NCI-H524 treated with DMSO at 0.1 percent for 48 hours (cell line): ENCODE data around the gene OXLD1.
"Not testable (repeated sequence)": the region's sequence is repeated elsewhere in the genome, so short reads cannot be mapped to it uniquely, and the experiment has no call there.

Source experiments
- DNase-seq: peaks from one replicate; lab custom pipeline; 2025; lab: John Stamatoyannopoulos, UW

OXLD1 gene

DNA sequence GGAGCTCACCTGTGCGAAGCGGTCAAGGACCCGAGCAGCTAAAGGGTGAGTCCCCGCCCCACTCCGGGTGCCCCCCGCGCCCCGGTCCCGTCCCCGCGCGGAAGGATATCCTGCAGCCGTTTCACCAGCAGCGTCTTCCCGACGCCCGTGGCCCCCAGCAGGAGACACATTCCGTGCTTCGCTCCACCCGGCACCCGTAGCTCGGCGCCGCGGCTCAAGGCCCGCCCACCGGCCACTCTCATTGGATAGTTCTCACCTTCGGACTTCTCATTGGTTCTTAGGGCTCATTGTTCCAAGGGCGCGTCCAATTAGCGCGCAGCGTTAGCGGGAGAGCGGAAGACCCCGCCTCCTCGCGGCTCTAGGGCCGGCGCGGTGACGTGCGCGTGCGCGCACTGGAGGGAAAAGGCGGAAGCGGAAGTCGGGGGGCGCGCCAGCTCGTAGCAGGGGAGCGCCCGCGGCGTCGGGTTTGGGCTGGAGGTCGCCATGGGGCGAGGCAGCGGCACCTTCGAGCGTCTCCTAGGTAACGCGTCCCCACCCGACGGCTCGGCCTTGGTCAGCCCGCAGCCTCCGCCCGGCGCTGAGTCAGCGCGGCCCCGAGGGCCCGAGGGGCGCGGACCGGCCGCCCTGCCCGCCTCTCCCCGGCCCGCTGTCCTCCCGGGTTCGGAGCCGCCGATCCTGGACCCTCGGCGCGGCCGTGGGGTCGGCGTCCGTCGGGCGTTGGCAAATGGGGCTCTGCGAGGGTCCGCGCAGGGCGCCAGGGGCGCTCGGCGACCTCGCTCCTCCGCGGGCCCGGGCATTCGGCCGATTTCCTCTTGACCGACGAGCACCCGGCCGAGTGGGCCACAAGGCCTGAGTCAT is 17.4 kb upstream of the OXLD1 start, which contains the start of the genes ARL16 and HGS:
Gene ARL16 (minus strand): TSS at position 214 of the 858 bp plus-strand sequence. CDS start 44 bp downstream, at position 170.
Gene HGS (plus strand): TSS at position 428 of the 858 bp plus-strand sequence. CDS start 56 bp downstream, at position 484.
- DNase-seq, result peak; percentile 99

DNA sequence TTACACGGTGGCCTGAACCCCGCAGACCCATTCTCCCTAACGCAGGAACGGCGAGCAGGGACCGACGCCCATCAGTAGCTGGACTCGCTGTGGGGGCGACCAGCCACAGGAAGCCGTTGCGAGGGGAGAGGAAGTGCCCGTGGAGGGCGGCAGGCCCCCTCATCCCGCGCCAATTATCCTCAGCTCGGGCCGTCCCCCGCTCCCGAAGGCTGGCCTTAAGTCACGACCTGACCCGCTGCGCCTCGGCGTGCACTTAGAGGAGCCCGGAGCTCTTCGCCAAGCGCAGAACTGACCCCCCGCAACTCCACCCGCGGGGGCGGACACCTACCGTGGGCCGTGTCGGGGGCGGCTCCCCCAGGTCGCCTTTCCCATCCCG is 16.8 kb upstream of the OXLD1 start:
- DNase-seq, result no peak

DNA sequence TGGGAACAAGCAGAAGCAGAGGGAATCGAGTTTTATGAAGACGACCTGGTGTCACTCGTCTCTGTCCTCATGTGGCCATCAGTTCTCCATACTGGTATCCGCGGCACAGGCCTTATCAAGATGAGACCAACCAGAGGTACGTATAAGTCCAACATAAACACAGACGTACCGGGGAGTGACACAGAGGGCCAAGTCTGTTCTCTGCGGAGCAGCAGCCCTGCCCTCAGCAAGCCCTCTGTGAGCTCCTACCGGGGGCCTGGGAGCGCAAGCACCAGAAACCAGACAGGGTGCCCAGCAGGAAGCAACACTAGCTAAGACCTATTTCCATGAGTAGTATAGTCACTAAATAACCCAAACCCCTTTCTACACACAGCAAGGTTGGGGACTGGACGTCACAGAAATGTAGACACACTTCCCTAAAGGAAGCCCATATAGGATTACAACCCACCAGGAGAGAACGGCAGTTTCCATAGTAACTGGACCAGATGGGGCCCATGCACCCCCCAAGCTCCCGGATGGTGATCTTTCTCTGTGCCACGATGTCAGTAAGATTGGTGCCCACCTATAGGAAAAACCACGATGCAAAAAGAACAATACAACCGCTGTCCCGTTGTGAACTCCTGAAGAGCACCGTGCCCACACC is 16.3 kb upstream of the OXLD1 start:
- no peak for DNase-seq

- no peak for DNase-seq
Observed at GRCh38 chr17:81681672-81682071, 15.3 kb upstream of the OXLD1 start.

- DNase-seq, result no peak
Observed at GRCh38 chr17:81680150-81680549, 13.7 kb upstream of the OXLD1 start.

GRCh38 chr17:81676906-81677305 is 10.5 kb upstream of the OXLD1 start:
- no peak for DNase-seq

DNA sequence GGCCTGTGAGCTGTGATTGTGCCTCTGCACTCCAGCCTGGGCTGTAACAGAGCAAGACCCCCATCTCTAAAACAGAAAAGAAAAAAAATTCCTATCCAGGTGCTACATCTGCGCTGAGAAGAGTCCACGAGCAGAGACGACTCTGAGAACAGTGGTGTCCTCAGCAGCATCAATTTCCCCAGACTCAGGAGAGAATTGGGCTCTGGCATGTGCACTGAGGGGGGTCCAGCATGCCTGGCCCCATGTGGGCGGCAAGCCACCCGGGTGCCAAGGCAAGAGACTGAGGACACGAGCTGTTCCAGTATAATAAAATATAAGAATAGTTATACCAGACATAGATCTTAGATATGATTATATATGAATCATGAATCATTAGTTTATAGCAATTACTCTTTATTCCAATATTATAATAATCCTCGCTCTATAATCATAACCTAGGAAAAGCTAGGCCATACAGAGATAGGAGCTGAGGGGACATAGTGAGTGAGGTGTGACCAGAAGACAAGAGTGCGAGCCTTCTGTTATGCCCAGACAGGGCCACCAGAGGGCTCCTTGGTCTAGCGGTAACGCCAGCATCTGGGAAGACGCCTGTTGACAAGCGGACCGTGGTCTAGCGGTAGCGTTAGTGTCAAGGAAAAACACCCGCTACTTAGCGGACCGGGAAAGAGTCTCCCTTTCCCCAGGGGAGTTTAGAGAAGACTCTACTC is 9.3 kb upstream of the OXLD1 start:
- DNase-seq, result not testable (repeated sequence)

- no peak for DNase-seq
Observed at GRCh38 chr17:81673561-81674258, 7.3 kb upstream of the OXLD1 start.

- DNase-seq, result no peak
Observed at GRCh38 chr17:81672954-81673353, 6.5 kb upstream of the OXLD1 start.

GRCh38 chr17:81672504-81672903 is 6.1 kb upstream of the OXLD1 start:
- DNase-seq, result no peak

DNA sequence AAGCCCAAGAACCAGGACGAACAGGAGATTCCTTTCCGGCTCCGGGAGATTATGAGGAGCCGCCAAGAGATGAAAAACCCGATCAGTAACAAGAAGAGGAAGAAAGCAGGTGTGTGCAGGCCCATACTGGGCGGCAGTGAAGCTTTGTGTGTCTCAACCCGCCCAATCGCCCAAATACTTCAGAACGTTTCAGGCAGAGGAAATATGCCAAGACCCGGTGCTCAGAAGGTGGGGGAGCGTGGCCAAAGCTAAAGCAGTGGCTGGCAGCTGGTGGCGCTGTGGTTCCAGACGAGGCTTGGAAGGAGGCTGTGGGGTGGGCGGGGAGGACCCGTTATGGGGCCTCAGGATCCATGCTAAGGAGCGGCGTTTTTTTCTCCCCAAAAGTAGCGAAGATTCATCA is 1.3 kb upstream of the OXLD1 start:
- no peak for DNase-seq

DNA sequence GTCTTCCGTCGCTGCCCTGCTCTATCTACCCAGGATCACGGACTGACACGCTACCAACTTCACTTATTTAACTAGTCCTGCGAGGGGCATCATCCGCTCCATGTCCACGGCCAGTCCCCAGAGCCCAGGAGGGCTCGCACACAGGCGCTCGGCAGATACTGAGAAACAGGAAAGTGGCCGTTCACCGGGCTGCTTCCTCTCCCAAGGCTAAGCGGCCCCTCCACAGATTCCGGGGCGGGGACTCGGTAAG is 388 bp downstream of the OXLD1 start:
- no peak for DNase-seq

DNA sequence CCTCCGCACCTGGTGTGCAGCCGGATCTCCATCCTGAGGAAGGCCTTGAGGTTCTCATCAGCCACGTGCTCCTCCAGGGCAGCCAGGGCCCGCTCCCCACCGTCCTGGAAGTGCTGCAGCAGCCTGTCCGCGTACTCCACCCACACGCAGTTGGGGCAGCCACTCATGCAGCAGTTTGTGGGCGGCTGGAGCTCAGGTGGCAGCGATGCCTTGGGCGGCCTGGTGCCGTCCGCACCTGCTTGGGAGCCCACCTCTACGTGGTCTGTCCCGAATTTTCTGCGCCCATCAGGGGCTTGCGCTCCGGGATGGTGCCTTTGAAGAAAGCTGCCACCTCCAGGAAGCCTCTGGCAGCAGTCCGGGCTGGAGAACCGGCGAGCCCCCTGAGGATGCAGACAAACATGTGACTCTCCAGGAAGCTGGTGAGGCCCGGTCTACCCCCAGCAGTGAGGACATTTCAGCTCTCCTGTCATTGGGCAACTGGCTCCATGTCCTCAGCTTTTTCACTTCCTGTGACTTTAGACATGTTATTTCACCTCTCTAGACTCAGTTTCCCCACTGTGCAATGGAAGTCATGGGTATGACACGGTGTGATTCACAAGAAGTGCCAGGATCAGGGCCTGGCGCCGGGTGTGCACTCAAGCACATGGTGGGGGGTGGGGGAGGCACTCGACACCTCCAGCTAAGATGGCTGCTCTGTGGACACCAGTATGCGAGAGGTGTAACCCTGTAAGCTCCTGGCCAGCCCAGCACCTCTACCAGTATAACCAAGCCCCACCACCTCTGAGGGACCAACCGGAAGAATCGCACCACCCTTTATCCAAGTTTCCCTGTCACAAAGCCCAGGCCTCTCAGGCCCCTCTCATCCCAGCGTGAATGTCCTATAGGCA is 957 bp downstream of the OXLD1 start:
- no peak for DNase-seq

GRCh38 chr17:81664051-81664470 is 2.3 kb downstream of the OXLD1 start:
- DNase-seq, result no peak

- no peak for DNase-seq
Observed at GRCh38 chr17:81662002-81662401, 4.4 kb downstream of the OXLD1 start.

DNA sequence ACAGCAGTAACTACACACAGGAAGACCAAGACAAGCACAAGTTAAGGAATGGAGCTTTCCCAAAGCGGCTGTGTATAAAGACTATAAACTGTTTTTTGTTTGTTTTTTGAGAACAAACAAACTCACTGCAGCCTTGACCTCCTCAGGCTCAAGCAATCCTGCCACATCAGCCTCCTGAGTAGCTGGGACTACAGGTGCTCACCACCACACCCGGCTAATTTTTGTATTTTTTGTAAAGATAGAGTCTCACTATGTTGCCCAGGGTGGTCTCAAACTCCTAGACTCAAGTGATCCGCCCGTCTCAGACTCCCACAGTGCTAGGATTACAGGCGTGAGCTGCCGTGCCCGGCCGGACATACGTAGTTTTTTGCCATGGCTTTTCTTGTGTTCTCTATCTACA is 6.0 kb downstream of the OXLD1 start:
- DNase-seq, result no peak

GRCh38 chr17:81659038-81659437 is 7.4 kb downstream of the OXLD1 start:
- DNase-seq, result no peak

GRCh38 chr17:81656835-81657234 is 9.6 kb downstream of the OXLD1 start:
- no peak for DNase-seq

DNA sequence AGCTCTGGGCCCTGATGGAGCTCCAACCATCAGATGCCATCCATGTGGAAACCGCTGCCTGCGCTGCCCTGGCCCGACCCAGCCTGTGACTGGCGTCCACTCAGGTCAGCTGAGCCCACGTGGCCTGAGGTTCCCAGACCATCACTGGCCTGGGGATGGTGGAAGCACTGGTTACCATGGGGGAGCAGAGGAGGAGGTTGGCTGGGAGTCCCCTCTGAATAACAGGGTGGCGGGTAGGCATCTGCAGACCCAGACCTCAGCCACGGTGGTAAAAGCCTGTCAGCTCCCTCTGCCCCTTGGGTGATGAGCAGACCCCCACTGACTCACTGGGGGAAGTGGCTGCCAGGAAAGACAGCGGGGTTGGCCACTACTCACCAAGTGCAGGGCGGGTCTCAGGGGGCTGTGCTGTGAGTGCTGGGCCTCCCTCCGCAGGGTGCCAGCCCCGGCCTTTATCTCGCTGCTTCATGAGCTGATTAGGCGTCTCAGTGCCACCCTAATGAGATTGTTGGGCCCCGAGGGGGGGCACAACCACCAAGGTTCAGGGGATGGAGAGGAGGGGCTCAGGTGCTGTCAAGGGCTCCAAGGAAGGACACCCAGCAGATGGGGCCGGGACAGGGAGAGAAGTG is 10.2 kb downstream of the OXLD1 start, which contains the start of gene PDE6G:
Gene PDE6G (minus strand): TSS at position 425 of the 626 bp plus-strand sequence. CDS start 3,237 bp downstream, outside the sequence.
- DNase-seq, result no peak

DNA sequence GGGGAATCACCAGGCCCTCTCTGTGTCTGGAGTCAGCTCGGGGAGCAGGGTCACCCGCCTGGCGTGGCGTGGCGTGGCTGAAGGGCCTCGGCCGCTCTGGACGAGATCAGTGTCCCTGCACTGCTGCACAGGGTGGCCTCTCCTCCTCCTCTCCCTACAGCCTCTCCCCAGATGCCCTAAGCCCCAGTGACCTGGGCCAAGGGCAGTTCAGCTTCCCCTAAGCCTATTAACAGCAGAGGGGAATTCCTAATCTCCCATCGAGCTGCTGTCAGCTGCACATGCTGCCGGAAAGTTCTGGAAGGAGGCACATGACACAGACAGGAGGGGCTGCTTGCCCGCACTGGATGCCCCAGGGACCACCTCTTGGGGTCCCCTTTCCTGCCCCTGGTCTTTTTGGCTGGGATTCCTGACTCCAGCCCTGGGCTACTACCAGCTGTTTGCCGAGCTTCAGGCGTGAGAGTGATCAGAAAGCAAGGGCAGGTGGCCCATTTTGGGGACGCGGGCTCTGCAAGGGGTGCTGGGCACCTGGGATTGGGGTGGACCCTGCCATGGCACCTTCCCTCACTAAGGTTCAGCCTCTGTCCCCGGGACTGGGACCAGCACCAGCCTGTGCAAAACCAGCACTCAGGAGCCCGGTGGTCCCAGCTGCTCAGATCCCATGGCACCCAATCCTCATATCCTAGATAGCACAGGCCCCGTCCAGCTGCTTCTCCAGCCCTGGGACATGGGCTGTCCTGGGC is 10.9 kb downstream of the OXLD1 start:
- no peak for DNase-seq
